GM18868 (cell line): ENCODE measurements around the gene YIPF4.
"Not testable (repeated sequence)": the region's sequence is repeated elsewhere in the genome, so short reads cannot be mapped to it uniquely, and the experiment has no call there.

ENCODE experiments used
- ATAC-seq: cut with Tn5 transposase; IDR thresholded peaks from one replicate; pipeline ENCODE4 v1.9.1; 2021; ENCODE audit warnings: mild to moderate bottlenecking, moderate library complexity; ENCODE audit not compliant: unreplicated experiment

YIPF4 gene

DNA sequence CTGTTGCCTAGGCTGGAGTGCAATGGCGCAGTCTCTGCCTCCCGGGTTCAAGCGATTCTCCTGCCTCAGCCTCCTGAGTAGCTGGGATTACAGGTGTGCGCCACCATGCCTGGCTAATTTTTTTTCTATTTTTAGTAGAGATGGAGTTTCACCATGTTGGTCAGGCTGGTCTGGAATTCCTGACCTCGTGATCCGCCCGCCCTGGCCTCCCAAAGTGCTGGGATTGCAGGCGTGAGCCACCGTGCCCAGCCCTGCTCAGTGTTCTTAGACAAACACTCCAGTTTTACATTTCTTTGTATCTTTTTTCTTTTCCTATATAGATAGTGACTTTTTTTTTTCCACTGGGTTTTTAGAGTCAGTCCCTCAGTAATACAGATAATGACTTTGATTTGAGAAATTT is 86.6 kb downstream of the YIPF4 start:
- ATAC-seq: not testable (repeated sequence)

- ATAC-seq: not testable (repeated sequence)
These were observed 88.0 kb downstream of the YIPF4 start for GRCh38 chr2:32365679-32366078.
